HT1080 (cell line): ENCODE results near the gene CSMD2. TPM values are rescaled to one million over a fixed set of nuclear protein-coding genes. Genes with fewer than 3 reads are reported as not detected.

Experiments used
- DNase-seq: peaks from one replicate; pipeline ENCODE4 v3.0.0-alpha.2; 2015; ENCODE audit warnings: low read depth
- total RNA-seq: library from RNA; depleted of rRNA; stranded (reverse); fragments of >200 nt; shearing (Covaris generic); gene quantifications from 2 replicates; pipeline ENCODE4 v1.2.3, GENCODE V29; 2014

Gene CSMD2
- total RNA-seq, 1 experiment from 2014 or later: 2.3 TPM

- DNase-seq: peak; percentile 18
Observed at GRCh38 chr1:33719771-33720670, 445.0 kb downstream of the CSMD2 start.

GRCh38 chr1:33719326-33719725 lies 445.7 kb downstream of the CSMD2 start:
- no peak for DNase-seq

GRCh38 chr1:33718186-33718585 lies 446.8 kb downstream of the CSMD2 start:
- DNase-seq: no peak

- no peak for DNase-seq
Observed at GRCh38 chr1:33716976-33717688, 447.9 kb downstream of the CSMD2 start.

GRCh38 chr1:33715195-33715811 lies 449.7 kb downstream of the CSMD2 start:
- no peak for DNase-seq

- DNase-seq: no peak
Observed at GRCh38 chr1:33714421-33714820, 450.6 kb downstream of the CSMD2 start.

- DNase-seq: no peak
Observed at GRCh38 chr1:33713058-33713877, 451.8 kb downstream of the CSMD2 start.

GRCh38 chr1:33712186-33712585 lies 452.8 kb downstream of the CSMD2 start:
- no peak for DNase-seq

- no peak for DNase-seq
Observed at GRCh38 chr1:33711511-33711910, 453.5 kb downstream of the CSMD2 start.

- peak; percentile 26 for DNase-seq
Observed at GRCh38 chr1:33710967-33711366, 454.1 kb downstream of the CSMD2 start.

GRCh38 chr1:33709783-33710718 lies 455.0 kb downstream of the CSMD2 start:
- DNase-seq: peak; percentile 28

- DNase-seq: no peak
Observed at GRCh38 chr1:33709174-33709782, 455.8 kb downstream of the CSMD2 start.

GRCh38 chr1:33706634-33707255 lies 458.3 kb downstream of the CSMD2 start:
- DNase-seq: no peak

GRCh38 chr1:33703464-33703863 lies 461.6 kb downstream of the CSMD2 start:
- DNase-seq: no peak

GRCh38 chr1:33698361-33699035 lies 466.5 kb downstream of the CSMD2 start:
- DNase-seq: no peak

GRCh38 chr1:33697816-33698215 lies 467.2 kb downstream of the CSMD2 start:
- no peak for DNase-seq

GRCh38 chr1:33696962-33697361 lies 468.1 kb downstream of the CSMD2 start:
- DNase-seq: no peak

GRCh38 chr1:33696311-33696710 lies 468.7 kb downstream of the CSMD2 start:
- DNase-seq: no peak
